Measurements from ENCODE around the gene ADAM8.

ADAM8 gene

DNA sequence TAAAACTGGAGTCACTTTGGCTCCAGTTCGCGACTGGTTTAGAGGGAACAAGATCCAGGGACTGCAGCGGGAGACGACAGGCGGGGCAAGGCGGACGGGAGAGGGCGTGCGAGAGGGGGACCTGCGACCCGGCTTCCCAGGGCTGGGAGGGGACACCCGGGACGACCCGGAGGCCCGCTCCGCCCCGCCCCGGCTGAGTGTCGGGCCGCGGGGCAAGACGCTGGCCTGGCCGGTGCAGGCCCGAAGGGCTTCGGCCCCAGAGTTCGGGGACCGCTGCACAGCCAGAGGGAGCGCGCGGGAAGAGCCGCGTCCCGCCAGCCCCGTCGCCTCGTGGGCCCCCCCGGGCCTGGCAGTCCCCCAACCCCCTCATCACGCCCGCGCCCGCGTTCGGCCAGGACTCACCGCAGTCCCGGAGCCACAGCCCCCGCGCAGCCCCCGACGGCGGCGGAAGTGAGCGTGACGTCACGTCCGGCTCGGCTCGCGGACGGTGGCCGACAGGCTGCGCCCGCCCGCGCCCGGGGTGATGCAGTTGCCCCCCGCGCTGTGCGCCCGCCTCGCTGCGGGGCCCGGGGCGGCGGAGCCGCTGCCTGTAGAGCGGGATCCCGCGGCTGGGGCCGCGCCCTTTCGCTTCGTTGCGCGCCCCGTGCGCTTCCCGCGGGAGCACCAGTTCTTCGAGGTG lies 31.9 kb upstream of the ADAM8 start, which contains the start of the genes TUBGCP2 and ZNF511:
Gene TUBGCP2, minus strand, starts transcription at position 452 of the 679 bp plus-strand sequence. CDS start 5,931 bp downstream, outside the sequence.
Gene ZNF511, plus strand, starts transcription at position 494 of the 679 bp plus-strand sequence. Its CDS starts 30 bp downstream, at position 524.
- peak; percentile 77 to 79 for DNase-seq (ENCODE audit: low read depth in 2 of 2)

DNA sequence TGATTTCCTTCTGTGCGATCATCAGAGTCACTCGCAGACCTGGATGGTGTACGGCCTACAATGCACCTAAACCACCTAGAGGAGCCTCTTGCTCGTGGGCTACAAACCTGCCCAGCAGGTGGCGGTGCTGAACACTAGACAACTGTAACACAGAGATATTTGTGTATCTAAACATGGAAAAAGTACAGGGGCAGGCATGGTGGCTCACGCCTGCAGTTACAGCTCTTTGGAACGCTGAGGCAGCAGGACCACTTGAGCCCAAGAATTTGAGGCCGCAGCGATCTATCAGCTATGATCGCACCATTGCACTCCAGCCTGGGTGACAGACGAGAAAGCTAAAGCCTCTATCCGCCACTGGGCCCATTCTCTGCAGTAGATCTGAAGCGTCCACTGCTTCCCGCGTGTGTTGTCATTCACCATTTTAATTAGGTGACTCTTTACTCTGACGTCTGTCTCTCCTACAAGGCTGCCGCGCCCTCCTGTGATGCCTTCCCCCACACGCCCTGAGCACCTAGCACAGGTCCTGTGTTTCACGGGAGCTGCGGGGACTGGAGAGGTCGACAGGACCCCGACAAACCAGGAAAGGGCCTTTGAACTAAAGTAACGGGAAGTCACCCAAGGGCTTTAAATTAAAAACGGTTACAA lies 31.2 kb upstream of the ADAM8 start:
- DNase-seq (ENCODE audit: low read depth in 2 of 2), result peak; percentile 78 to 81

DNA sequence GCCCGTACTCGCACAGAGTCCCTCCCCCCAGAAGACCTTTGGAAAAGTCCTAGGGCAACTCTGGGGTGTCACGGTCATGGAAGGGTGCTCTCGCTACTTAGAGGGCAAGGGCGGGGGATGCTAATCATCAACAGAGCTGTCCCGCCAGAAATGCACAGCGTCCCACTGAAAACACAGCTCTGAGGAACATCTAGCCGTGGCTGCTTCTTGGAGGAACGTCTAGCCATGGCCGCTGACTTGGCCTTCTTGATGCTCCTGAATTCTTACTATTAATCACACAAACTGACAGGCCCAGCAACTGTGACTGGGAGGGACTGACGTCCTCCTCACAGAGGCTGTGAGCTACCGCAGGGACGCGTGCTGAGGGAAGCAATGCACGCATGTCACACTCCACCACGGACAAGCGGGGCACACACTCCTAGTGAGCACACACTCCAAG lies 30.3 kb upstream of the ADAM8 start:
- DNase-seq (ENCODE audit: low read depth in 2 of 2), result no peak

DNA sequence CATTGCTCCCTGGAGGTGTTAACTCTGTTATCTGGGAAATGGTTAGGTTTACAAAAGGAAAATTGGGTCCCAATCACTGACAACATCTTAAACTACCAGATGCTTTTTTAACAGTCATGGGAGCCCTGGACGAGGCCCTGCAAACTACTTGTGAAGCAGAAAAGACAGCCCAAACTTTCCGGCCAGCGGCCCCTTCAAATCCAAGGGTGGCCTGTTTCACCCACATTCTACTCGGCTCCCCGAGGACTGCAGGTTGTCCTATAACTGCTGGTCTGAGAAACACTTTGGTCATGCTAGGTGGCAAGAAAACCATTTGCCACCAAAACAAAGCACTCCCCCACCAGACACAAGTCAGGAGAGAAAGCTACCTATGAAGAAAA lies 29.4 kb upstream of the ADAM8 start:
- no peak for DNase-seq (ENCODE audit: low read depth in 2 of 2)

DNA sequence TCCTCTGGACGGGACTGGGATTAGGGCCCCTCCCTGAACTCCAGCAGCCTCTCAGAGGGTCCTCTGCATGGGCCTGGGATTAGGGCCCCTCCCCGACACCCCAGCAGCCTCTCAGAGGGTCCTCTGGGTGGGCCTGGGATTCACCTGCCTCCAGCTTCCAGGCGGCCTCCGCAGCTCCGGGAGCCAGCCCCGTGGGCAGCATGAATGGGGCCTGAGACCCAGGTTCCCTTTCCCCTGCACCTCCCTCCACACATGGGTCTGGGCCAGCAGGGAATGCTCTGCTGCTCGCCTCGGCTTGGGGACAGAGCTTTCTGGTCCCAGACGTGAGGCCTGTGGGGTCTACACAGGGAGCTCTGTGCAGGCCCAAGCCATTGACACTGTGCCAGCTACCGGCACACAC lies 26.5 kb upstream of the ADAM8 start:
- DNase-seq (ENCODE audit: low read depth in 2 of 2), result no peak

DNA sequence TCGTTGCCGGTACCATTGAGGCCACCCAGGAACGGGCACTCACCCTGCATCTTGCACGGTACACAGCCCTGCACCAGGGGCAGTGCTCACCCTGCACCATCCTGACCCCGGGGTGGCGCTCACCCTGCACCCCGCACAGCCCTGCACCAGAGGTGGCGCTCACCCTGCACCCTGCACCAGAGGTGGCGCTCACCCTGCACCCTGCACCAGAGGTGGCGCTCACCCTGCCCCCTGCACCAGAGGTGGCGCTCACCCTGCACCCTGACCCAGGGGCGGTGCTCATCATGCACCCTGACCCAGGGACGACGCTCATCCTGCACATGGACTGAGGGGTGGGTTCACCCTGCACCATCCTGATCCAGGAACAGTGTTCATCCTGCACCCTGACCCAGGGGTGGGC lies 25.6 kb upstream of the ADAM8 start:
- DNase-seq (ENCODE audit: low read depth in 2 of 2), result no peak

DNA sequence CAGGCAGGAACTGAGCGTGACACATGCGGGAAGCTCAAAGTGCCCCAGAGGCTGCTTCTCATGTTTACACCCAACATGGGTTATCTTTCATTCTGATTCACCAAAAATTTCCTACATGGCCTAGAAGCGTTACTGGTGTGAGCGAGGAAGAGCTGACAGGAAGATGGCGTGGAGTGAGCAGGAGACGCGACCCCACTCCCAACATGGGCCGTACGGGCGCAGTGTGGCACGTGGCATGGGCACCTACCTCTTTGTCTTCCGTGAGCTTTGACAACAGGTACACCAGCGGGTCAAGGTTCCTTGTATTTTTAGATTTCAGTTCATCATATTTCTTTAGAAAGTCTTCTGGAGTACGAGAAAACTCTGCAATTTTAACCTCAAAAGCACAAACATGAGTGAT lies 23.1 kb upstream of the ADAM8 start:
- no peak for DNase-seq (ENCODE audit: low read depth in 2 of 2)

DNA sequence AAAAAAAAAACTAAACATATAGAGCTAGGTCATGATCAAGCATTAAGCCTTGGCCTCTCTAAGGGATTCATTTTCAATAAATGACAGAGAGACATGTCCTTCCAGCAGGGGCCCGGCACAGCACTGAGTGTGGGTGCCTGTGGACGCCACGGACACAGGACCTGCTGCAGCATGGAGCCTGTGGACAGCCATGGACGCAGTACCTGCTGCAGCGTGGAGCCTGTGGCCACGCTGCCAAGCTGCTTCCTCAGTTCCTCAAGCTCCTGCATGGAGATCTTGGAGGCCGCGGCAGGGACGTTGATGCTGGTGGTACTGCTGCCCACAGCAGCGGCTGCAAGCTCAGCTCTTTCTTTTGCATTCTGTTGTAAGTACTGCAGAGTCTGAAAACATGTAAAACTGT lies 22.6 kb upstream of the ADAM8 start:
- DNase-seq (ENCODE audit: low read depth in 2 of 2), result no peak

DNA sequence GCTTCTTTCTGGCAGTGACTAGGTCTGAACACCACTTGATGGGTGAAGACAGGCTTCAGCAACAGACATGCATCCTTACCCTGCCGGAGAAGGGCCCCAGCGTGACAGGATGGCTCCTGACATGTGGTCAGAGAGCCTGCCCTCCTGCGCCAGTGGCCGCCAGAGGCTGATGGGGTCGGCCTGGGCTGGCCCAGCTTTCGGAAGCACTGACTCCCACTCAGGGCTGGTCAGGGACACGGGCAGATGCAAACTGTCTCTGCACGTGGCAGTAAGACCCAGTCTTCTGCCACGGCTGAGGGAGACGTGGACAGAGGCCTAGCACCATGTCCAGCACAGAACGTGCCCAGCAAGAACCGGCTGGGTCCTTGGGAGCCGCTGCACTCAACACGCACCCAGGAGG lies 21.8 kb upstream of the ADAM8 start:
- no peak for DNase-seq (ENCODE audit: low read depth in 2 of 2)

DNA sequence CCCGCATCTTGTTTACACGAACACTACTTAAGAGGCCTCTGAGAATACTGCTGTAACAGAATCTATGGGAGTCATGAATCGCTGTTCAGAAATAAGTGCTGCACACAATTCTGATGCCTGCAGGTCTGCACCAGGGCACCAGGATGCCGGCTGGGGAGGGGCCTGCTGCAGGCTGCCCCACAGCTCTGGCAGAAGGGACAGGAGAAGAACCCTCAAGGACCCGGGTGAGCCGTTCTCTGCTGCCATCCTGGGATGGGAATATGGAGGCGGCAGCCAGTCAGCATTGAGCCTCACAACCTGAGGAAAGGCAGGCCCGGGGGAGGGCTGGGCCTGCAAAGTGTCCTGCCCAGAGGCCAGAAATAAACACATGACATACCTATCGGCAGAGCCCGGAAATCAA lies 20.8 kb upstream of the ADAM8 start:
- no peak for DNase-seq (ENCODE audit: low read depth in 2 of 2)

DNA sequence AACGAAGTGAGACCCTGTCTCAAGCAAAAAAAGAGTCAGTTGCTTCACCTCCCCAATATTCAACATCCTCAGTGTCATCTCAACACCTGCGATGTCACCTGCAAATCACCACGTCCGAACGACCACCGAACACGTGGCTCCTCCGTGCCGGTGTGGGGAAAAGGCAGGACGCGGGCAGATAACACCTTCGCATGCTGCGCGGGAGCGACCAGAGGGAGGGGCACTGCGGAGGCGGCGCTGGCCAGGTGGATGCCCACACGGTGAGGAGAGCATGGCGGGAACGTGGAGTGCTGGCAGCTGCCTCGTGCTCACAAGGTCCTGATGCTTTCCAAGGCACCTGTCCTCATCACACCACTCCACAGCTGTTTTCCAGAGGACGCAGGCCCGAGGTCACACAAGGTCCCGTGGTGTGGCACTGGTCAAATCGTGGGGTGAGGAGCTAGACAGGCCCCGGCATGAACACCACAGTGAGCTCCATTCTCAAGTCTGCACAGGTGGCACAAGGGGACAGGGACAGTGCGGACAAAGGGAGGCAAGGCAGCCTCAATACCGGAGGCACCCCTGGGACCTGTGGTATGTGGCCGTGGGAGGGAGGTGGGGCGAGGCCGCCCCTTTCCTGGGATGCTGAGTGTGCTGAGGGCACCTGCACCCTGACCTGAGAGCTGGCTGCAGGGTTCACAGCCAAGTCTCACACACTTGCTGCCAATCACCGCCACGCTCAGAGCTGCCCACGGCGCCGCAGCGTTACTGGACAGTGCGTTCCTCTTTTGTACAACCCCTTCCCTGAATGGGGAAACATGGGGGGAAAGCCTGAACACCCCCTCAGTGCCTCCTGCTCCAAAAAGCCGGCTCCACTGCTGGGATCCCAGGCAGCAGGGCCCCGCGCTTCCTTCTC lies 19.0 kb upstream of the ADAM8 start:
- DNase-seq (ENCODE audit: low read depth in 2 of 2), result no peak

DNA sequence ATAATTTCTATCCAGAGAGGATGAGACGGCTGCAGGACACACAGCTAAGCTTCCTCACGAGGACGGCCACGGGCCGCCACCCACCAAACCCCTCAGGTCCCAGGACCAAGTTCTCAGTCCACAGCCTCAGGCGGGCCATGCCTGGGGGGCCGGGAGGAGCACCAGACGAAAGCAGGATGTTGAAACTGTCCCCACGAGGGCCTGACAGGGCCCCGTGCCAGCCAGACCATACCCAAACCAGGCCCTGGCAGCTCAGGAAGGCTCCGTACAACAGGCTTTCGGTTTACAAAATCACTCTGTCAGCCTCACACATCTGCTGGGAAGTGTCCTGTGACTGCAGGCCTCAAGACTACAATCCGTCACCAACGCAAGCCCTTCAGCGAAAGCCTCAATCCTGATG lies 17.5 kb upstream of the ADAM8 start:
- no peak for DNase-seq (ENCODE audit: low read depth in 2 of 2)

DNA sequence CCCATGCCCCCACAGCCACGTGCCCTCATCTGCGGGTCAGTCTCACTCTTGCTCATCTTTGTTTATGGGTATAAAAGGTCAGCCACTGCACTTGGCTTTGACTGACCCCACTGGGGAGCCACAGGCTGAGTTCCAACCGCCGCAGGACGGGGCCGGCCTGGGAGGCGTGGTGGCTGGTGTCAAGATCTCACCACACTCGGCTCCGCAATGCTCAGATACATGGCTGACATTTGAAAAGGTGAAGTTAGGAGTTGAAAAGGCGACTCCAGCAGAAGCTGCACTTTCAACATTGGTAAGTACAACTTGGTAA lies 17.1 kb upstream of the ADAM8 start:
- DNase-seq (ENCODE audit: low read depth in 2 of 2), result no peak

DNA sequence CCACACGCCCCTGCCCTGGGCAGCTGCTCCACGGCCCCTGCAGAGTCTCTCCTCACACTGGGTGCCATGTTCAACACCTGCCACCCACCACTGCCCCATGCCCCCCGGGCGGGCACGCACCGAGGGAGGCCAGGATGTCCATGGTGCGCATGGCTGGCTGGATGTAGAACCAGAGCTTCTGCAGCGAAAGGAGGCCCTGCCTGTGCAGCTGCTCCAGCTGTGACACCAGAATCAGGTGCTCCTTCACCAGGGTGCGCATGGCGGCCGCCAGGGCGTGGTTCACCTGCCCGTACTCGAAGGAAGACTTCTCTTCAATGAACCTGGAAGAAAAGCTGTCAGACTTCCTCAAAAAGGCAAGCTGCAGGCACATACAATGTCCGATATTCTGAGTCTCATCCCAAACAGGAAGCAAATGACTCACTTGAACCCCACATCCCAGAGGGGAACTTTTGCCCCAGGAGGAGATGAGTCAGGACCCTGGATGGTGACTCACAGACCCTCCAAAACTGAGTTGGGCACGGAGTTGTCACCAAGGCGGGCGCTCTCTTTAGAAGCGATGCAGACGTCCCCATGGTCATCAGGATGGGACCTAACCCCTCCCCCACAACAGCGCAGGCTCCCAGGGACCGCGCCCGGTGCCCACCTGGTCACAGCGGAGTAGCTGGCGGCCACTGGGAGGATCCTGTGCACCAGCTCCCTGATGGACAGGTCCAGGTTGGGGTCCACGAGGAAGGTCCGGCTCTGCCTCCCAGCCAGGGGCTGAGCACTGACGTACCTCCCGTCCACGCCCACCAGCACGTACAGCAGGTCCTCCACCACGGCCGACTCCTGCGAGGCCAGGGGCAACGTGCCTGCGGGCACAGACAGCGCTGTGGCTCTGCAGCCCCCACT lies 16.5 kb upstream of the ADAM8 start:
- DNase-seq (ENCODE audit: low read depth in 2 of 2), result no peak

DNA sequence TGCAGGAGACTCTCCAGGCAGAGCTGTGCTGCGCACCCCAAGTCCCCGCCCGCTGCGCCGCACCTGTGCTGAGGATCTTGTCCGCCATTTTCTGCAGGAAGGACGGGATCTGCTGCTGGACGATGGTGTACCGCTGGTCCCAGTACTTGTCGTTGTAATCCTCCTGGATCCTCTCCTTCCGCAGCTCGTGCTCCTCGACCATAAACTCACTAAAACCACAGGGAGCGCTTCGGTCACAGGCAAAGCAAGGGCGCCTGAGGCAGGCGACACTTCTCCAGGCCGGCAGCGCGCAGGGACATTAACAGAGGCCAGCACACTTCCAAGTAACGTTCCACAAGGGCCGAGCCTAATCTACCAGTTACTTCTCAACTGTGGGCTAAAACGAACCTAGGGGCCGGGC lies 13.1 kb upstream of the ADAM8 start:
- DNase-seq (ENCODE audit: low read depth in 2 of 2), result no peak

DNA sequence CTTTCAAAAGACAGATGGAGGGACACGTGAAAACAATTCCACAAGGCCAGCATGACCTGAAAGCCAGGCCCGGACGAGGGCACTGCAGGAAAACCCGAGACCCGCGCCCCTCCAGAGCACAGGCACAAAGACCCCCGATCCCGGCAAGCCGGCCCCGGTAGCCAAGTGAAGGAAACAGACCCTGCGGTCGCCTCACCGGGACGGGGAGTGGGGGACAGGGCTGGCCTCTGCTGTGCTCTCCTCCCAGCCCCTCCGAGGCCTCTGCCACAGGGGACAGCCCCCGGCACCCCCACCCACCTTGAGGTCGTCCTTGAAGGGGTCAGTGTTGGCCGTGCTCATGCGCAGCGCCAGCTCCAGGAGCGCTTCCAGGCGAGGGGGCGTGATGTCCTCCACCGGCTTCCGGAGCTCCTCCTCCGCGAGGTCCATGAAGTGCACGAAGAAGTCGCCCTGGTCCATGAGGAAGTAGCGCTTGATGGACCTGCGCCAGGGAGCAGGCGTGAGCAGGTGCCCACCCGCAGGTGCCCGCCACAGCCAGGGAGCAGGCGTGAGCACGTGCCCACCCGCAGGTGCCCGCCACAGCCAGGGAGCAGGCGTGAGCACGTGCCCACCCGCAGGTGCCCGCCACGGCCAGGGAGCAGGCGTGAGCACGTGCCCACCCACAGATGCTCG lies 11.3 kb upstream of the ADAM8 start:
- no peak for DNase-seq (ENCODE audit: low read depth in 2 of 2)

DNA sequence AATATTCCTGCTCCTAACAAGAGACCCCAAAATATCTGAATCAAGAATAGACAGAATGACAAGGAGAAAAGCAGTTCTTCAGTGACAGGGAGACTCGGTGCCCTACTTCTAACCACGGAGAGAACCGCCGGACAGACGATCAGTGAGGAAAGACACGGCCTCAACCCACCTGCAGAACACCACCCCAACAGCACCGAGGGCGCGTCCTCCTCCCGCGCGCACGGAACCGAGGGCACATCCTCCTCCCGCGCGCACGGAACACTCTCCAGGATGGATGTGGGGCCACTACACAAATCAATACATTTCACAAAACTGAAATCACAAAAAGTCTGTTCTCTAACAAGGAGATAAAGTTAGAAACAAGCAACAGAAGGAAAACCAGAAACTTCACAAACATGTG lies 9.7 kb upstream of the ADAM8 start:
- DNase-seq (ENCODE audit: low read depth in 2 of 2), result no peak

DNA sequence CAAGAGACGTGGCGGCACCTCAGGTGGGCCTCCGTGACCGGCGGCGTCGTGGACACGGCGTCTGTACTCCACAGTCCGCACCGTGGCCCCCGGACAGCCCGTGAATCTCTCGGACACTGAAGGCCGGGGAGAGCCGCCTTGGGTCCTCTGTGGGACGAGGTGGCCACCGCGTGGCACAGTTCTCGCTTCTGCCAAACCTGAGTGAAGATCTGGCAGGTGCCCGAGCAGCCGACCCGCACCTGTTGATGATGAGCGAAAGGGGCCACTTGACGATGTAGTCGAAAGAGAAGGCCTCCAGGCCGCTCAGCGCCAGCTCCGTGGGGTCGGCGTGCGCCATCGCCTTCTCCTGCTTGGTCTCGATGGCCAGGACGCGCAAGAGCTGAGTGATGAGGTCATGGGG lies 8.5 kb upstream of the ADAM8 start:
- DNase-seq (ENCODE audit: low read depth in 2 of 2), result no peak

DNA sequence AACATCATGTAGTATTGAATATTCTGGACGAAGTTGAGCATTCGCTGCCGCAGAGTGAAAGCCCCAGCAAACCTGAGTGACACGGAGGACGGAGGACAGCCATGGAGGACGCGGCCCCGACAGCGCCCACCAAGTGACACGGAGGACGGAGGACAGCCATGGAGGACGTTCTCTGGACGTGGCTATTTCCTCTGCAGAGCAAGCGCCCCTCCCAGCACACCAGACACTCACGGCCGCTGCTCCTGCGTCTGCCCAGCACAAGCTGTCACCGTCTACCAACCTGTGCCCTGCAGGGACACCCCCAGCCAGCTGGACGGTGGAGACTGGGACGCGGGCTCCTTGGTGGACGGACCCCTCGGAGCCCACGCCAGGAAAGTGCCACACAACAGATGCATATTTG lies 7.3 kb upstream of the ADAM8 start:
- no peak for DNase-seq (ENCODE audit: low read depth in 2 of 2)

DNA sequence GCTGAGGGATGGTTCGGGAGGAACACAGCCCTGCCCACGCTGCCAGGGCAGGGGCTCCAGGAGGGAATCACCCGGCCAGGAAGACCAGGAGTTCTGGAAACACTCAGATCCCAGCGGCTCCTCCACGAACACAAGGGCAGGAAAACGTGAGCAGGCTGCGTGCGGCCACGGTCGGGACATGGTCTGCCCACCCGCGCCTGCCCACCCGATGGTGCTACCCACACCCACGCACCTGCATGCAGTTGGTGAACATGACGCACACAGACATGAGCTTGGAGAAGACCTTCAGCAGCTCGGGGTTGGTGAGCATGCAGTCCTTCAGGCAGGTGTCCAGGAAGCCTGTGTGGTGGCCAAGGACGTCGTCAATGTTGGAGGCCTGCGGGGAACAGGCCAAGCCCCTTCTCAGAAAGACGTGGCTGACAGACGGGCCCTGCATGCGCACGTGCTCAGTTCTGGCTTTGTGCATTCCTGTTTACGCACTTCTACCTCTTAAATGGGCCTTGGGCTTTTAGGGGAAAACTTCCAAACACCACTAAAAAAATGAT lies 6.2 kb upstream of the ADAM8 start:
- DNase-seq (ENCODE audit: low read depth in 2 of 2), result no peak

Data from activated CD4-positive, alpha-beta T cell treated with anti-CD3 and anti-CD28 coated beads for 24 hours (primary cell).